GM21619 (cell line): ENCODE measurements around the gene FBLIM1.

Experiments used
- ATAC-seq: cut with Tn5 transposase; IDR thresholded peaks from one replicate; pipeline ENCODE4 v1.9.1; 2021; ENCODE audit not compliant: unreplicated experiment

FBLIM1 gene

DNA sequence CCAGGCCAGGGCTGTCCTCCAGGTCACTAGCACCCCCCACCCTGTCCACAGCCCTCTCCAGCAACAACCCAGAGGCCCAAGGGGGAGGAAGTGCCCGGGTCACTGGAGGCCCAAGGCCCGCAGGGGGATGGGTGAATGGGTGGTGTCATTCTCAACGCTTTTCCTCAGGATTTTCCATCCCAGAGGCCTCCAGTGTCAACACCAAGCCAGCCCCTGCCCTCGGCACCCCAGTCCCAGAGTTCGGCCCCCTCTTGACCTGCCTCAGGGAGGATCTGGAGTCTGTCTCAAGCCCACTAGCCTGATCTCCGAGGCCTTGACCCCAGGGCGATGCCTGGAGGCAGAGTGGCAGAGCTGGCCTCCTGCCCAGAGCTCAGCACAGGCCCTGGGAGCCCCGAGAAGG, 11.2 kb upstream of the FBLIM1 start:
- ATAC-seq: no peak

DNA sequence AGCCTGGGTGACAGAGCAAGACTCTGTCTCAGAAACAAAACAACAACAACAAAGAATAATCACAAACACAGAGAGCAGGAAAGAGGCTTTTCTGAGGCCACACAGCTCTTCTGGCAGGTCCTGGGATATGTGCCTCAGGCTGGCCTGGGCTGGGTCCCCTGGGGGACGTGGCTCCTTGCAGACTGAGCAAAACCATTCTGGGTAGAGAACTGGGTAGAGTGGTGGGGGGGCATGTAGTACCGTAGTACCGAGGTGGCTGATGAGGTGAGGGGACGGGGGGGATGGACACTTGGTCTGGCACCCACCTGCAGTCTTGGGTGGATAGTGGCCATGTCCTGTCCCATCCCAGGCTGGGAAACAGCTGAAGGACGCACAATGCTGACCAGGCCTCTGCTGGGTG, 10.3 kb upstream of the FBLIM1 start:
- no peak for ATAC-seq

DNA sequence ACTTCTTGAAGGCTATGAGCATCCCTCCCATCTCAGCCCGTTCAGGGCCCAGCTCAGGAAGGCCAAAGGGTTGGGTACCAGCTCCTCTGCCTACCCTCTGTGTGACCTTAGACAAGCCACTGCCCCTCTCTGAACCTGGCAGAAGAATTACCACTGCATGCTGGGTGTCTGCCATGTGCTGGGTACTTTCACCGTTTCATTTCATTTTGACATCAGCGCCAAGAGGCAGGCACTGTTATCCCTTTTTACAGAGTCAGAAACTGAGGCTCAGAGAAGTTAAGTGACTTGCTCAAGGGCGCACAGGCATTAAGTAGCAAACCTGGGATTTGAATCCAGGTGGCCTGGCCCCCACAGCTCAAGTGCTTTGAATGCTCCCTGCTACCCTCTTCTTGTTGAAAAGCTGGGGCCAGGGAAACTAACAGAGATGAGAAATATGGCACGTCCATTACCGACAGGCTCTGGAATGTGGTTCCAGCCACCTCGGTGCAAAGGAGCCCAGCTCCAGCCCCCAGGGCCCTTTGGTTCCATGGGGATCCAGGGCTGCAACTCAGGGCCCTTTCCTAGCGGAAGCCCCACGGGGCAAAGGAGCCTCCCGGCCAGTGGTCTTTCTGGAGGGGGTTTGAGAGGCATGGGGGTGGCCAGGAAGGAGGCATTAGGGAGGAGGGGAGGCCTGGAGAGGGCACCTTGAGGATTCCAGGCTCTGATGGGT, 9.8 kb upstream of the FBLIM1 start:
- ATAC-seq: no peak

DNA sequence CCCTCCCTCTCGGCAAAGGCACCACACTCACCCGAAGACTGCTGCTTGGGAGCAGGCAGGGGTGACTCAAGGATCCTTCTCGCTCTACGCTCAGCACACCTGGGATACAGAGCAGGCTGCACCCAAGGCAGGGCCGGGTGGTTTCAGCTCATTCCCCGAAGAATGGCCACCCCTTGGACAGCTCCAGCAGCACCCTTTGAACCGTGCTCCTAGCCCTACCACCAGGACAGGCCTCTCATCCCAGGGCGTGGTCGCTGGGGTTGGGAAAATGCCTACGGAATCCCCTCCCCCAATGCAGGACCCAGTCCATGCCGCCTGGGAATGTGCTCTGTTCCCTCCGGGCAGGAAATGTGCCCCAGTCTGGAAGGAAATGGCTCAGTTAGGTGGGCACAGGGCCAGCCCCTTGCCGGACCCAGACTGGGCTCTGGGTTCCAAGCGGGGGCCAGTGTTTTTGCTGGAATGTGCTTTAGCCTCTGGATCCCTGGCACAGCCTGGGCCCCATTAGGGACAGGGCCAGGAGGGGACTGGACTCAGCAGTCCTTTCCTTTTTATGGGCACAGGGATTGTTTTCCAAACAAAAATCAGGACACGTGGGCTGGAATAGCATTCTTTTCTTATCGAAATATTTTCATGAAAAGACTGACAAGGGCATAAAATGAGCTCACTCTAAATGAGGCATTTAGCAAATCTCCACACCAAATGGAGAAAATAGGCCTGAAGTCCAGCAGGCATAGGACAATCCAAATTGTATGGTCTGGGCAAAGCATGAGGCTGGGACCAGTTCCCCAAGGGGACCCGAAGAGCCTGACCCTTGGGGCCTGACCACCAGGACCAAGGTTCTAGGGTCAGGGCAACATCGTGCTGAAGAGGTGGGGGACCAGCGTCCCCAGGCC, 8.9 kb upstream of the FBLIM1 start:
- no peak for ATAC-seq

DNA sequence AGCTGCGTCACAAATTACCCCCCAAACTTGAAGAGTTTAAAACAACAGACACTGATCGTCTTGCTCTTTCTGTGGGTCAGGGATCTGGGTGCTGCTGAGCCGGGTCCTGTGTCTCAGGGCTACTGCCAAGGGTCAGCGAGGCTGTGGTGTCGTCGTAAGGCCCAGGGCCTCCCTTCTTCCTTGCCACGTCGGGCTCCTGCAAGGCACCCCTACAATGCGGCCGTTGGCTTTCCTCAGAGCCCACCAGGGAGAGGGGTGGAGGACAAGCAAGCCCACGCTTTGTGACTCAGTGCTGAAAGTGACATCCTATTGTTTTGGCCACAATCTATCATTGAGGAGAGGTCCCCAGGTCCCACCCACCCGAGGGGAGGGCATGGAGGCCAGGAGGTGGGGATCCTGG, 7.7 kb upstream of the FBLIM1 start:
- no peak for ATAC-seq

DNA sequence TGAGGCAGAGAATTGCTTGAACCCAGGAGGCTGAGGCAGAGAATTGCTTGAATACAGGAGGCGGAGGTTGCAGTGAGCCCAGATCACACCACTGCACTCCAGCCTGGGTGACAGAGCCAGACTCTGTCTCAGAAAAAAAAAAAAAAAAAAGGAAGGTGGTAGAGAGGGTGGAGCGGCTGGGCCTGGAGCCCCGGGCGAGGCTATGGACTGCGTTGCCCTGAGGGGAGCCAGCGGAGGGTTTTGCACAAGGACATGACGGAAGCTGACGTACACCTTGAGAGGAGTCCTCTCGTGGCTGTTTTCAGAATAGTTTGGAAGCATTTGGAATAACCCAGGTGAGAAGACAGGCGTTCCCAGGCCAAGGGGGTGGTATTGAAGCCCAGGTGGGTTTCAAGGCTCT, 6.9 kb upstream of the FBLIM1 start:
- ATAC-seq: no peak

DNA sequence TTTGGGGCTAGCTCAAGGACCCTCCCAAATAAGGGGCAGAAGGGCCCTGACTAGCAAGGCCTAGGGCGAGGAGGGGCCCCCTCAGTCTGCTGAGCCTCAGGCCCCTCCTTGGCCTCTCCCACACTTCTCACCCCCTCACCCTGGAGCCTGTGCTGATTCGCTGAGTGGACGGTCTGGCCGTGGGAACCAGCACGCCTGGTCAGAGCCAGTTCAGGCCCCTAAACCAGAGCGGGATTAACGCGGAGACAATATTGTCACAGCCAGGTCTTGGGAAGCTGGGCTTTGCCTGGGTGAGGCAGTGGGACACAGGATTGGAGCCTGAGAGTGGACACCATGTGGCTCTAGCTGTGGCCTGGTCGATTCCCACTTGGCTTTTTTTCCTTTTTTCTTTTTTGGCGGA, 4.8 kb upstream of the FBLIM1 start:
- ATAC-seq: no peak

DNA sequence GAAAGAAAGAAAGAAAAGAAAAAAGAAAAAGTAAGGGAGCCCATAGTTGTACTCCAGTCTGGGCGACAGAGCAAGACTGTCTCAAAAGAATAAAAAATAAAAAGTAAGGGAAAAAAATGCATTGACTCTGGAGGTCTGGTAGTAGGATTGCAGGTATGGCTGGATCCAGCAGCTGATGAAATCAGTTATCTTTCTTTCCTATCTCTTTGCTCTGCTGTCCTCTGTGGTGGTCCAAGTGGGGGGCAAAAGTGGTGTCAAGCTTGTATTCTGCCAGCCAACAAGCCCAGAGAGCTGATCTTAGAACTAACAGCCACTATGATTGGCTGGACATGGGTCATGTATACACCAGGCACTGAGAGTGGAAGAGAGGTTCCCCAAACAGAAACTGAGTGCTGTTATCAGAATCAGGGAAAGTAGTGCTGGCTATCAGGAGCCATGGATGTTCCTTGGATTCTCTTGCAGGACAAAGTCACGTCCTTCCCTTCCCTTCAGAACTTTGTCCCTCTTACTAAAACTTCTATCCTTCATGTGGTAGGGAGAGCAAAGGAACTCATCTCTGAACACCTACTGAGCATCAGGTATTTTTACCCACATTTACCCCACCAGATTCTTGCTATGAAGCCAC, 3.5 kb upstream of the FBLIM1 start:
- ATAC-seq: no peak

DNA sequence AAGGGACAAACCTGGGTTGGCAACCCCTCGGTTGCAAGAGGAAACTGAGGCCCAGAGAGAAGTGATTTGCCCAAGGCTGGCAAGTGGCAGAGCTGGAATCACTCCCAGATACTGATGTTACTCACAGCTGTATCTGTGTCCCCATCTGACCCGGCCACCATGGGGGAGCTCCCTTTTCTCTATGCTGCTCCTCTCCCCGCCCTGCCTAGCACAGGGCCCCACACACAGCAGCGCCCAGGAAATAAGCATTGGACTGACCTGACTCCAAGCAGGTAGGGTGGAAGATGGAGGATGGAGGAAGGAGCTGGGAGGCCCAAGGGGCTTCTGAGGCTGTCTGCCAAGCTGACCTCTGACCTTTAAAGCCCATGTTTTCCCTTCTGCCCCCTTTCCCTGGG, 3.0 kb upstream of the FBLIM1 start:
- no peak for ATAC-seq

DNA sequence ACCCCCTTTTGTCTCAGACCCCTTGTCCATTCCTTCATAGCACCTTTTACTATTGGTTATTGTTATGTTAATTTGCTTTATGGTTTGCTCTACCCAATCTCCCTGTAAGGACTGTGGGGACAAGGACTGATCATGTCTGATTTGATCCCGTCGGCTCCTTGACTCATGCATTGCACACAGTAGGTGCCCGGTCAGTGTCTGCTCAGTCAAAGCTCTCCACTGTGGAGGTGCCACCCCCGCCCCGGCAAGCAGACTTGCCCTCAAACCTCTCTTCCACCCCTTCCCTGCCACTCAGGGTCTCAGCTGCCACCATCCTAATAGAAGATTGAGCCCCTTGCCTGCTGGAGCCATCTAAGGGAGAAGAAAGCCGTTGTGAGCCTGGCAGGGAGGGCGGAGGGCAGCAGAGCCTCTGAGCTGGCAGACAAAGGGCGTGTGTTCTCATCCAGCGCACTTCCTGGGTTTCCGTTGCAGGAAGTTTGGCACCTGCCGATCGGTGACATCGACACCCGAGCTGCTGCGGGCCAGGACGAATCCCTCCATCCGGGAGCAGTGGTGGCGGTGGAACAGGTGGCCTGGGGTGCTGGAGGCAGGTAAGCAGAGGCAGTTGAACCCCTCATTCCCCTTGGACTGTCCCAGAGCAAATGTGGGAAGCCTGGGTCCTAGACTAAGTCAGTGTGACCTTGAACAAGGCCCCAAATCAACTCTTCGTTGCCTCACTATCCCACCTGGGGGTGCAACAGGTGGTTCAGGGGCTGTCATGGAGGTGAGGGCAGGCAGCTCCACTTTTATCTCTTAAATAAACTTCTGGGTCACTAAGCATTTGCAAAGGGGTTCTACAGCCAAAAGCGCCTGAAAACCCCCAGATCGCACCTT, 2.2 kb upstream of the FBLIM1 start:
- ATAC-seq: no peak

DNA sequence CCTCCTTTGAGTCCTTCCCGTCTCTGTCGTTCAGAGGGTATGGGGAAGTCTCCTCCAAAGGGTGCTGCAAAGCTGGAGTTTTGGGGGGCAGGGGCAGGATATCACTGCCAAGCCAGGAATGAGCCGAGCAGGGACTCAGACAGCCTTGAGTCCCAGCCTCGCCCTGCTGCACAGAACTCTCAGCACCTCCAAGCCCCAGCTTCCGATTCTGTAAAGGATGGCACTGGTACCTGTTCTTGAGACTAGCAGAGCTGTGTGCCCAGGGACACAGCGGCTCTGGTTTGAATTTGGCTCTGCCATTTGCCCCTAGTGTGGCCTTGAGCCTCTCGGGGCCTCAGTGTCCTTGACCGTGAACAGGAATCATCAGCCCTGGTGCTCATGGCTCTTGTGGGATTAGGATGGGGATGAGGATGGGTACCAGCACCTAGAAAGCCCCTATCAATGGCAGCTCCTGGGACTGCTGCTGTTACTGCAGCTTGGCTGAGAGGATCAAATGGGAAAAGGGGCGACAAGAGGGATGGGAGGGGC, 1.5 kb upstream of the FBLIM1 start:
- ATAC-seq: no peak

DNA sequence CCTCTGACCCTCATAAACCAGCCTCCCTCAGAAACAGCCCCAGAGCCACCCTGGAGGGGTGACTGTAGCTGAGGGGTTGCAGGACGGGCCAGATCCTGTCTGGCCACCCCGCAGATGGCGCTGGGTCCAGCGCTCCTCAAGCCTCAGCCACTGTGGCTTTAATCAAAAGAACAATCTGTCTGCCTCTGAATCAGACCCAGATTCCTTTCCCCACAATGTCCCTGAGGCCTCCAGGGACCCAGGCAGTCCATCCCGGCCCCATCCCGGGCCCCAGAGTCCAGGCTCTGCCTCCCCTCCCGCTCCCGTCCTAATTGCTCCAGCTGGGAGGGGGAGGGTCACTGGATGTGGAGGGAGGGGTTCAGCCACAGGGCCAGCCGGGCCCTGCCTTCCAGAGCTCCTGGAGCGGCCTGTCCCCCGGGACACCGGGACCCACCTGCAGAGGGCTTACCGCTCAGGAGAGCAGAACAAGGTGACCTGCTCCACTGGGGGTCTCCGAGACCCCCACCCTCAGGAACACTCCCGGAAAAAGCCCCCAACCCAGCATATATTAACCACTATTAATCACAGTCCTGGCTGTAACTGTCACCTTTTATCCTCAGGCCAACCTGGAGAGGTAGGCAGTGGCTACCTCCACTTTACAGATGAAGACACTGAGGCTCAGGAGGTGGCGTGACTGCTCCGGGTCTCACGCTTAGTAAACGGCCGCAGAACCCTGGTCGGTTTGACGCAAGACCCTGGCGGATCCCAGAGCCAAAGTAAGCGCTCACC, 836 bp upstream of the FBLIM1 start:
- ATAC-seq: no peak

DNA sequence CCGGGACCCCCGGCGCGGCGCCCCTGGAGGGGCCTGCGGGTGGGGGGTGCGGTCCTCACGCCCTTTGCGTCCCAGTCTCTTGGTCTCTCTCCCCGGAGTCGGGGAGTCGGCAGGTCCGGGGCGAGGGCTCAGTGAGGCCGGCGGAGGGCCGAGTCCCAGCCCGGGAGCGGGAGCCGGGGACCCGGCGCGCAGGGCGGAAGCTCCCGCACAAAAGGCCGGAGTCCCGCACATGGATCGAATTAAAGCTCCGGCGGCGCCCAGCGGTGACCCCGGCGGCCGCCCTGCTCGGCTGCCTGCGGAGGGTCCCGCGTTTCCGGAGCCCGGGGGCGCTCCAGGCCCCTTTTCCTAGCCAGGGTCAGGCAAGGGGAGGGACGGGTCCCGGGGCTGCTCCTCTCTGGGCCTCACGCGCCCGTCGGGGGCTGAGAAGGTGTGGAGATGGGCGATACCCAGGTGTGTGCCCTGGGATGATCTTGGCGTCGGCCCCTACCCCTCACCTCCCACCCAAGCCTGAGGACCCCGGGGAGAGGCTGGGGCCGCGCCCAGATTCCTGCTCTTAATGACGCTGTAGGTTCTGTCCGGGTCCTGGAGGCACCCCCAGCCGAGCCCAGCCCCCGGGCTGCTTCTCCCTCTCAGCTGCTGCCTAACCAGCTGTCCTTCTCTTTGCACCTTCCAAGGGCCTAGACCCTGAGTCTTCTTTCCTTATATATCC, 512 bp downstream of the FBLIM1 start:
- no peak for ATAC-seq

DNA sequence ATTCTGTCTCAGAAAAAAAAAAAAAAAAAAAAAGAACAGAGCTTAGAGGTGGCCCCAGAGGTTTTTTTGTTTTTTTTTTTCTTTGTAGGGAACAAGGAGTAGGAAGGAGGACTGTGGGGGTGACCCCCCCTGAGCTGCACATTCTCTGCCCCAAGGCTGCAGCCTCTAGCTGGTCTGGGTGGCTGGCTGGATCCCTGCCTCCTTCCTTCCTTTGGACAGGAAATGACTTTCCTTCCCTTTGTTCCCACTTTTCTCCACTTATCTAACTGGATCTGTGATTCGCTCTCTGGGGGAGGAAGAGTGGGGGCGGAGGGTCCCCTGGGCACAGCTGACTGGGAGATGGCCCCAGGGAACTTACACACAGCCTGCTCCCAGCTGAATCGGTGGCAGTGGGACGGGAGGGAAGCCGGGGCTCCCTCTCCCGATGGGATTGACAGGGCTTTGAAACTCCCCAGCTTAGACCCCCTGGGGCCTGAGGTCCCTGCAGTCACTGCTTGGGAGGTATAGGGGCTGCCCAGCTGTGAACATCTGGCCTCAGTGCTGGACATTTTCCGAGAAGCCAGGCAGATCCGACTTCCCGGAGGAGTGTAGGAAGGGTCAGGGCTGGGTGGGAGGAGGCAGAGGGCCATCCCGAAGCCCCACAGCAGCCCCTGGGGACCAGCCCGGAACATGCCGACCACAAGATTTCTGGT, 2.1 kb downstream of the FBLIM1 start:
- no peak for ATAC-seq

DNA sequence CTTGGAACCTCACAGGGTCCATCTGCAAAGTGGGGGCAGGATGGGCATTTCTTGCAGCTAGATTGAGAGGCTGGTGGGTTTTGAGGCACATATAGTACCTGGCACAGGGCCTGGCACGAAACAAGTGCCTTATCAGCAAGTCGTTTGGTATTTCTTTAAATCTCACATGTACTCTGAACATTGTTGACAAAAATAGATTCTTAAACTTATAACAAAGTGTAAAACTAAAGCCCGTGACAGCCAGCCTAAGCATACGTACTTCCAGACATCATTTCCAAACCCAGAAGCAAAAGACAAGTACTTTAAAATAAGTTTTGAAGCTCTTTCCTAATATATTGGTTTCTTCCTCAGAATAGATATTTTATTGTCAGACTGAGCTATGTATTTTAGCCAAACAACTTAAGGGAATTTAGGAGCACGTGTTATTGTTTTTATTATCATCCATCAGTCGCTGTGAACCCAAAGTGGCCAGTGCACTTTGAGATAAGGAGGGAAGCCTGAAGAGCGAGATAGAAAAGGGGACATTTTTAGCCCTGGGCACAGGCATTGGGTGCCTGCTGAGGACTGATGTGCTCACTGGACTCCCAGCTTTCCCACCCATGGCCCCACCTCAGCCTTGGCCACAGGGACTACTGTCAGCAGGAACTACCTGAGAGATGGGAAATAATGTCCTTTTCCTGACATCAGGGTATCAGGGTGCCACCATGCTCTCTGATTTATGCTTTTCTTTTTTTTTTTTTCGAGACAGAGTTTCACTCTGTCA, 3.0 kb downstream of the FBLIM1 start:
- ATAC-seq: no peak

DNA sequence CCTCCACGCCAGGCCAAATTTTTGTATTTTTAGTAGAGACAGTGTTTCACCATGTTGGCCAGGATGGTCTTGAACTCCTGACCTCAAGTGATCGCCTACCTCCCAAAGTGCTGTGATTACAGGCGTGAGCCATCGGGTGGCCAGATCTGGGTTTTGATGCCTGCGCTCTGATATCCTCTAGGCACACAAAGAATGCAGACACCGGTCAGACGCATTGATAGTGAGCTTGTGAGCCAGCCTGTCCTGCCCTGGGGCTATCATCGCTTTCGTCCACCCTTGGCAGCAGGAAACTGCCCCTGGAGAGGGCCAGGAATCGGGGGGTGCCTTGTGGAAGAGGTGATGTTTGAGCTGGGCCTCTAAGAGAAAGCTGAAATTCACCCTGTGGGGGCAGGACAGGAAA, 4.0 kb downstream of the FBLIM1 start:
- no peak for ATAC-seq

DNA sequence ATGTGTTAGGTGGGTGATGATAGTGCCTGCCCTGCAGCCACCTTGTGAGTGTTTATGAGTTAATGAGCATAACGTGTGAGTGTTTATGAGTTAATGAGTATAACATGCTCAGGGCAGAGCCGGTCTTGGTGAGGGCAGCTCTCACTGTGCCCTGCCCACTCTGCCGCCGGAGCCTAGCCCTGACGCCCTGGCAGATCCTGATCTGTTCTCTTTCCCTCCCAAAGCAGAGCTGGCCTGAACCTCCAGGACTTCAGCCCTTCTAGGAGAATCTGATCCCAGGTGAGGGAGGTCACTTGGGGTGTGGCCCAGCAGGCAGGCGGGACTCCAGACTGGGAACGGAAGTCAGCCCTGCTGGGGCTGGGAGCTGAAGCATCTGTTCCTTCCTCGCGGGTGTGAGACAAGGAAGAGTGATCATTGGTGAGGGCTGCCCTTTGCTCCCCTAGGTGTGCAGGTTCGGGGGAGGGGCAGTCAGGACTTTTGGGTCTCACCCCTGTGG, 5.7 kb downstream of the FBLIM1 start:
- ATAC-seq: no peak

DNA sequence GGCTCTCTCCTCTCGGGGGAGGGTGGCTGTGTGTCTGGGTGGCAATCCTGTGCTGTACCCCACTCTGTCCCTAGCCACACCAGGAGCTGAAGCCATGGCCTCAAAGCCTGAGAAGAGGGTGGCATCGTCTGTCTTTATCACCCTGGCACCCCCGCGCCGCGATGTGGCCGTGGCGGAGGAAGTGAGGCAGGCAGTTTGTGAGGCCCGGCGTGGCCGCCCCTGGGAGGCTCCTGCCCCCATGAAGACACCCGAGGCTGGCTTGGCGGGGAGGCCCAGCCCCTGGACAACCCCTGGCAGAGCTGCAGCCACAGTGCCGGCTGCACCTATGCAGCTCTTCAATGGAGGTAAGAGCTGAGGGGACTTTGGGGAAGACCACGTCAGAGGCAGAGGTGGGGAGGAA, 6.3 kb downstream of the FBLIM1 start:
- no peak for ATAC-seq
